ENCODE results near the gene CCDC191.
A peak's percentile ranks its signal among the peaks of the same experiment; 100 is the strongest.

CCDC191 gene

DNA sequence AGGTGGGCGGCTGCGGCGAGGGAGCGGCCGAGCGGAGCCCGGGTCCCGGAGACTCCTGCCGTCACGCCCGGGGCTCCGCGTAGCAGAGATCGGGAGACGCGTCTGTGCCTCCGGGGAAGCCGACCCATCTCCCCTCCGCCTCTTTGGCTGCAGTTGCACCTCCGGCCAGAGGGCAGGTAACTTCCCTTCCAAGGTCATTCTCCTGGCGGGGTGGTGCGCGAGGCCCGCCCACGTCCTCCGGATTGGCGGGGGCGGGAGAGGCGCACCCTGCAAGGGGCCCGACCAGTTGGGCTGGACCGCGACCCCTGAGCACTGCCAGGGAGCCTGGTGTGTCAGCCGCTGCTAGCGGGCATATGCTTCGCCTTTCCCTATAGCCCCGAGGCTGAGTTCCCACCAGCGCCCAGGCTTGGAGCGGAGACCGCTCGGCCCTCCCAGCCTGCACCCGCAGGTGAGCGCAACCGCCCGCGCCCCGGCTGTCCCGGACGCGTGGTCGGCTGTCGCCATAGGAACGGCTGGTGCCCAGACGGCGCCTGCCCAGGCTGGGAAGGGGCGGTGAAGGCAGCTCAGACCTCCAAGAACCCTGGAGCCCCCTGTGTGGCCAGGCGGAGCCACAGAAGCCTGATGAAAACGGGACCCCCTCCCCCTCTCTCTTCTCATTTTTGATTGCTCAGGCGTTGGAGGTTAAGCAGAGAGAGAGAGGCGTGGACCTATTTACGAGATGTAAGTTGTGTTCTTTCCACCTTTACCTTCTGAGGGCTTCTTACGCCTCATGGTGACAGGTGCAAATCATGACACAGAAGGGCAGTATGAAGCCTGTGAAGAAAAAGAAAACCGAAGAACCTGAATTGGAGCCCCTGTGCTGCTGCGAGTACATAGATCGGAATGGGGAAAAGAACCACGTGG lies 108.1 kb downstream of the CCDC191 start (continued):
- TF ChIP-seq KLF16 (tag by site-specific recombination; IDR thresholded peaks at IDR 0.05) (peak; percentile 34; the same call in 1 of the 2 replicates), ZNF426 (tag by site-specific recombination; IDR thresholded peaks at IDR 0.05) (no peak), RBAK (tag by site-specific recombination; IDR thresholded peaks at IDR 0.05) (no peak), ZNF792 (tag by site-specific recombination; IDR thresholded peaks at IDR 0.05) (no peak), ZNF571 (tag by site-specific recombination; IDR thresholded peaks at IDR 0.05) (no peak), ZNF645 (tag by site-specific recombination; IDR thresholded peaks at IDR 0.05) (no peak), BCL11A (tag by site-specific recombination; IDR thresholded peaks at IDR 0.05; ENCODE audit: low read depth) (no peak), ZNF112 (tag by site-specific recombination; IDR thresholded peaks at IDR 0.05) (no peak), ZIC2 (tag by site-specific recombination; IDR thresholded peaks at IDR 0.05) (0 out of 2 replicates have a peak, but pooled peaks have one; percentile 8), ZNF350 (tag by site-specific recombination; IDR thresholded peaks at IDR 0.05) (no peak), ZNF600 (tag by site-specific recombination; IDR thresholded peaks at IDR 0.05) (0 out of 2 replicates have a peak, but pooled peaks have one; percentile 34), SP3 (tag by site-specific recombination; IDR thresholded peaks at IDR 0.05) (peak; percentile 56; the same call in 1 of the 2 replicates), ZNF341 (tag by site-specific recombination; IDR thresholded peaks at IDR 0.05; ENCODE audit: low read depth) (peak; percentile 72), KLF9 (tag by site-specific recombination; IDR thresholded peaks at IDR 0.05; ENCODE audit: low read depth) (peak; percentile 63), ZFP3 (tag by site-specific recombination; IDR thresholded peaks at IDR 0.05; ENCODE audit: low read depth) (no peak), SP2 (tag by site-specific recombination; IDR thresholded peaks at IDR 0.05) (peak; percentile 61), SCRT1 (tag by site-specific recombination; IDR thresholded peaks at IDR 0.05; ENCODE audit: borderline replicate concordance) (no peak), ZNF658 (tag by site-specific recombination; IDR thresholded peaks at IDR 0.05) (no peak), WT1 (tag by site-specific recombination; IDR thresholded peaks at IDR 0.05) (no peak), GLIS2 (tag by site-specific recombination; IDR thresholded peaks at IDR 0.05) (peak; percentile 77)
- TF ChIP-seq, protein P1, sequence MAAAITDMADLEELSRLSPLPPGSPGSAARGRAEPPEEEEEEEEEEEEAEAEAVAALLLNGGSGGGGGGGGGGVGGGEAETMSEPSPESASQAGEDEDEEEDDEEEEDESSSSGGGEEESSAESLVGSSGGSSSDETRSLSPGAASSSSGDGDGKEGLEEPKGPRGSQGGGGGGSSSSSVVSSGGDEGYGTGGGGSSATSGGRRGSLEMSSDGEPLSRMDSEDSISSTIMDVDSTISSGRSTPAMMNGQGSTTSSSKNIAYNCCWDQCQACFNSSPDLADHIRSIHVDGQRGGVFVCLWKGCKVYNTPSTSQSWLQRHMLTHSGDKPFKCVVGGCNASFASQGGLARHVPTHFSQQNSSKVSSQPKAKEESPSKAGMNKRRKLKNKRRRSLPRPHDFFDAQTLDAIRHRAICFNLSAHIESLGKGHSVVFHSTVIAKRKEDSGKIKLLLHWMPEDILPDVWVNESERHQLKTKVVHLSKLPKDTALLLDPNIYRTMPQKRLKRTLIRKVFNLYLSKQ (tag by site-specific recombination; IDR thresholded peaks at IDR 0.05; ENCODE audit: borderline replicate concordance) = no peak
- TF ChIP-seq, protein P2, sequence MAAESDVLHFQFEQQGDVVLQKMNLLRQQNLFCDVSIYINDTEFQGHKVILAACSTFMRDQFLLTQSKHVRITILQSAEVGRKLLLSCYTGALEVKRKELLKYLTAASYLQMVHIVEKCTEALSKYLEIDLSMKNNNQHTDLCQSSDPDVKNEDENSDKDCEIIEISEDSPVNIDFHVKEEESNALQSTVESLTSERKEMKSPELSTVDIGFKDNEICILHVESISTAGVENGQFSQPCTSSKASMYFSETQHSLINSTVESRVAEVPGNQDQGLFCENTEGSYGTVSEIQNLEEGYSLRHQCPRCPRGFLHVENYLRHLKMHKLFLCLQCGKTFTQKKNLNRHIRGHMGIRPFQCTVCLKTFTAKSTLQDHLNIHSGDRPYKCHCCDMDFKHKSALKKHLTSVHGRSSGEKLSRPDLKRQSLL (tag by site-specific recombination; IDR thresholded peaks at IDR 0.05) = no peak
- TF ChIP-seq, protein P3, sequence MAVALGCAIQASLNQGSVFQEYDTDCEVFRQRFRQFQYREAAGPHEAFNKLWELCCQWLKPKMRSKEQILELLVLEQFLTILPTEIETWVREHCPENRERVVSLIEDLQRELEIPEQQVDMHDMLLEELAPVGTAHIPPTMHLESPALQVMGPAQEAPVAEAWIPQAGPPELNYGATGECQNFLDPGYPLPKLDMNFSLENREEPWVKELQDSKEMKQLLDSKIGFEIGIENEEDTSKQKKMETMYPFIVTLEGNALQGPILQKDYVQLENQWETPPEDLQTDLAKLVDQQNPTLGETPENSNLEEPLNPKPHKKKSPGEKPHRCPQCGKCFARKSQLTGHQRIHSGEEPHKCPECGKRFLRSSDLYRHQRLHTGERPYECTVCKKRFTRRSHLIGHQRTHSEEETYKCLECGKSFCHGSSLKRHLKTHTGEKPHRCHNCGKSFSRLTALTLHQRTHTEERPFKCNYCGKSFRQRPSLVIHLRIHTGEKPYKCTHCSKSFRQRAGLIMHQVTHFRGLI (tag by site-specific recombination; IDR thresholded peaks at IDR 0.05) = peak; percentile 93
